MV-4-11 (cell line): Measurements from ENCODE around the gene RASGRP2.

ENCODE experiments used
- DNase-seq: peaks from one replicate; lab custom pipeline; 2025; lab: John Stamatoyannopoulos, UW

The RASGRP2 gene

GRCh38 chr11:64755681-64756361 lies 11.9 kb upstream of the RASGRP2 start:
- DNase-seq, result no peak

GRCh38 chr11:64754919-64755662 lies 11.1 kb upstream of the RASGRP2 start:
- DNase-seq, result no peak

- no peak for DNase-seq
Measured at GRCh38 chr11:64754124-64754918, 10.4 kb upstream of the RASGRP2 start.

GRCh38 chr11:64753380-64754123 lies 9.6 kb upstream of the RASGRP2 start:
- no peak for DNase-seq

GRCh38 chr11:64753019-64753379 lies 9.1 kb upstream of the RASGRP2 start:
- DNase-seq, result no peak

GRCh38 chr11:64752175-64752970 lies 8.4 kb upstream of the RASGRP2 start:
- DNase-seq, result no peak

- no peak for DNase-seq
Measured at GRCh38 chr11:64751580-64751979, 7.6 kb upstream of the RASGRP2 start.

- DNase-seq, result no peak
Measured at GRCh38 chr11:64751136-64751535, 7.2 kb upstream of the RASGRP2 start.

GRCh38 chr11:64750361-64751054 lies 6.6 kb upstream of the RASGRP2 start:
- DNase-seq, result no peak

GRCh38 chr11:64747961-64748665 lies 4.2 kb upstream of the RASGRP2 start:
- DNase-seq, result no peak

GRCh38 chr11:64746486-64746885 lies 2.5 kb upstream of the RASGRP2 start:
- DNase-seq, result no peak

GRCh38 chr11:64745521-64746328 lies 1.8 kb upstream of the RASGRP2 start:
- peak; percentile 82 for DNase-seq

- peak; percentile 79 for DNase-seq
Measured at GRCh38 chr11:64745189-64745520, 1.2 kb upstream of the RASGRP2 start.

GRCh38 chr11:64744544-64745188 lies 724 bp upstream of the RASGRP2 start:
- DNase-seq, result no peak

GRCh38 chr11:64742889-64743590 lies 902 bp downstream of the RASGRP2 start:
- peak; percentile 82 for DNase-seq

- DNase-seq, result peak; percentile 40
Measured at GRCh38 chr11:64742087-64742888, 1.7 kb downstream of the RASGRP2 start.

- DNase-seq, result no peak
Measured at GRCh38 chr11:64741375-64742086, 2.4 kb downstream of the RASGRP2 start.
